HG02981 (cell line): ENCODE measurements around the gene CD300LF.

Experiments used
- ATAC-seq: cut with Tn5 transposase; IDR thresholded peaks from one replicate; pipeline ENCODE4 v1.9.1; 2021; ENCODE audit warnings: mild to moderate bottlenecking, moderate library complexity; ENCODE audit not compliant: unreplicated experiment

Gene CD300LF

DNA sequence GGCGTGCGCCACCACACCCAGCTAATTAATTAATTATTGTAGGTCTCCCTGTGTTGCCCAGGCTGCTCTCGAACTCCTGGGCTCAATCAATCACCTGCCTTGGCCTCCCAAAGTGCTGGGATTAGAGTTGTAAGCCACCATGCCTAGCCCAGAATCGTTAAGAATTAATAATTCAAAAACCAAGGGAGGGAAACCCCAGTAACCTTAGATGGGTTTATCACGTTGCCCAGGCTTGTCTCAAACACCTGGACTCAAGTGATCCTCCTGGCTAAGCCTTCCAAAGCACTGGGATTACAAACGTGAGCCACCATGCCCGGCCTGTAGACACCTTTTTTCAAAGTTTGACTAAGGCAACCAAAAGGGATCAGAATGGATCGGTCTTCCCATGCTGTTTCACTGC lies 21.6 kb downstream of the CD300LF start:
- no peak for ATAC-seq

DNA sequence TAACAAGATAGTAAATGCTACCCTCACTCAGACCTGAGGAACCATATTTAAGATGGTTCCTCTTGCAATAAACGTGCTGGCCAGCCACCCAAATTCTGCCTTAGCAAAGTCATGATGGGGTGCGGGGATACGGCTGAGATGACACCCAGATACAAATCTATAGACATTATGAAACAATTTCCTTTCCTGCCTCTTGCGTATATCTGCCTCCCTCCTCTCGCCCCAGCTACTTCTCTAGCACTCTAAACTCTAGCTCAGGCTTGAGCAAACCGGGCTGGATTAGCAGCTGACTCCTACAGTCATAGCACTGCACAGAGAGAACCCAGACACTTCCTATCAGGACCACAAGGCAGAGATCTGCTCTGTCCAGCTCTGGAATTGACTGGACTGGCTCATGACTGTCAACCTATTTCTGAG lies 22.3 kb downstream of the CD300LF start:
- ATAC-seq: no peak

DNA sequence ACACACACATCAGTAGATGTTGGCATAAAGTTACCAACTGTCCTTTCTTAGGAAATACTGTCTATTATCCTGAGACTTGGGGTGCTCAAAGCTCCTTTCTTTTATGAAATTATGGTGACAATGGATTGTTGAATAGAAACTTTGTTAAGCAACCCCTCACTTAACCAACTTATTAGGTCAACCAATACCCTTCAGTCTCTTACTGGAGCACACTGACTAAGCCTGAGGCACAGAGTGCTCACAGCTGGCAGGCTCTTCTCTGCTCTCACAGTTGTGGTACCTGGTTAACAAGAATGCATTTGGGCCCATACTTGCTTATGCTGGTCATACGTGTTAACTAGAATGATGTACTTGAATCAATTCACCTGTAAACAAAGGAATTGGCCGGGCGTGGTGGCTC lies 24.8 kb downstream of the CD300LF start:
- no peak for ATAC-seq

DNA sequence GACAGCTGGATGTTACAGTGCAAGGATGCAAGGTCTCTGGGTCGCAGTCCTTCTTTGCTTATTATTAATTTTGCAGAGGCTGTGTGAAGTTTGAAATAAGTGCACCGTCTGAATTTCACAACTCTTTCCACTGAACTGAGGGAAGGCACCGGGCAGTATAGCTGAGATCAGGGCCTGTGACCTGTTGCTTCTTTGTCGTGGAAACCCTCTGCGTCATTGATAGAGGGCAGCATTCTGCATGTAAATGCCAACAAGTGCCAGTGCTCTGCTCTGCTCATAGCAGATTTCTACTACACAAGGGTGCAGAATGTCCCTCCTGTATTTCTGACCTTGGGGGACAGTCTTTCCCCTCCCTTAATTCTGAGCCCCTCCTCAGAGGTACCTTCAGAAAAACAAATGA lies 26.0 kb downstream of the CD300LF start:
- no peak for ATAC-seq

DNA sequence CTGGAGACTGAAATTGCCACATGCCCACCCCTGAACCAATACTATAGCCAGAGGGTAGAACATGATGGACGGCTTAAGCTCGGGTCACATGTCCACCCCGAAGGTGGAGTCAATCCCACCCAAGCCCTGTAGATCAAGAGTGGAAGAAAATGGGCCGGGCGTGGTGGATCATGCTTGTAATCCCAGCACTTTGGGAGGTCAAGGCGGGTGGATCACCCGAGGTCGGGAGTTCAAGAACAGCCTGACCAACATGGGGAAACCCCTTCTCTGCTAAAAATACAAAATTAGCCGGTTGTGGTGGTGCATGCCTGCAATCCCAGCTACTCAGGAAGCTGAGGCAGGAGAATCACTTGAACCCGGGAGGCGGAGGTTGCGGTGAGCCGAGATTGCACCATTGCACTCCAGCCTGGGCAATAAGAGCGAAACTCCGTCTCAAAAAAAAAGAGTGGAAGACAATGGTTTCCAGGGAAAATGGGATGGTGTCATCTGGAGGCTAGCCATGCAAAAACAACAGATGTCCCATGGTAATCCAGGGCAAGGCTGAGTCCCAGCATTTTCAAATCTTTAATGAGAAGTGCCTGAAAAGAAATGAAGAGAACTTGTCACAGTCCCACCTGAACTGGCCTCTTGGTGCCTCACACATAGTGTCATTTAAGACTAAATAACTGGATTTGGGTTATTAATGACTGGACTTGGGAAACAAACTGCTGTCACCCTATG lies 30.1 kb downstream of the CD300LF start:
- no peak for ATAC-seq

DNA sequence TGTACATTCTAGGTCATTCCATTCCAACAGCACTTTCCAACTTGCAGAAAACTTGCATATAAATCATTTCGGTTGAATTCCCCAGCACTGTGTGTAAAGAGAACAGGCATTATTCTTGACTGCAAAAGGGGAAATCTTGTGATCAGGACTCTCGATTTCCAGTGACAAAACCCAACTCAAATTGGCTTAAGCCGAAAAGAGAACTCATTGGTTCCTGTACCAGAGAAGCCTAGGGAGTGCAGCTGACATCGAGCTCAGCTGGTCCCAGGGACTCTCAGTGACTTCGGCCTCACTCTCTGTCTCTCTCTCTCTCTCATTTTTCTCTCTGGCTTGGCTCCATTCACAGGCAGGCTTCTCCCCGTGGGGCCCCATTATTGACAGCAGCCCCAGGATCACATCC lies 30.7 kb downstream of the CD300LF start:
- no peak for ATAC-seq

DNA sequence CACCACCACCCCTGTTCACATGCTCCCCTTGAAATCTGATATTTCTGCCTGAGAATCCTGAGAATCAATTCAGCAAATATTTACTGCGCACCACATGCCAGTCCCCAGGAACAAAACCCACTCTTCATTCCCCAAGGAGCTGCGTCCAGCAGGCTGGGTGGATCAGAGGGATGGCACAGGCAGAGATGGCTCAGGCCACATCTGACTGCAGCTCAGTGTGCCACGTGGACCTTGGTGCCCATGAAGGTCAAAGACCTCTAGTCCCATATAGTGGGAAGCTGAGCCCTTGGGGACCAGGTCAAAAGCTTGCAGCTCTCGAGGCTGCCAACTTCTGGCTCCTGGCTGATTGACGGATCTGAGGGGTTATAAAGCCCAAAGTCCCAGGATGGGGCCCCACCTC lies 31.8 kb downstream of the CD300LF start:
- no peak for ATAC-seq

DNA sequence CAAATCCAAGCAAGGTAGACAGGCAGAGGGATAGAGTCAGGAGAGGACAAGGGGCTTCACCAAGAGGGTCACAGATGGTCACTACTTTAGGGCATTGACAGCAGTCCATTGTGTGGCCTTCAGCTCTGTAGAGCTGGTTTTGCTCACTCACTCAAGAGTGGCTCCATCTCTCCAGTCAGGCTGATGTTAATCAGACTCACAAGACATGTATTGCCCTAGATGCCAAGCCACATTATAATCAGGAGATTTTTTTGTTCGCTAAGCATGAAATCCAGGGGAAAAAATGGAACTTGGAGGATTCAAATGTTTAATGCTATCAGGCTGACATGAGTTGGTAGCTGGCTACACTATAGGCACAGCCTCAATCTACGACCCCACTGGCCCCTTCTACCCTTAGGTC lies 32.5 kb downstream of the CD300LF start:
- ATAC-seq: no peak

DNA sequence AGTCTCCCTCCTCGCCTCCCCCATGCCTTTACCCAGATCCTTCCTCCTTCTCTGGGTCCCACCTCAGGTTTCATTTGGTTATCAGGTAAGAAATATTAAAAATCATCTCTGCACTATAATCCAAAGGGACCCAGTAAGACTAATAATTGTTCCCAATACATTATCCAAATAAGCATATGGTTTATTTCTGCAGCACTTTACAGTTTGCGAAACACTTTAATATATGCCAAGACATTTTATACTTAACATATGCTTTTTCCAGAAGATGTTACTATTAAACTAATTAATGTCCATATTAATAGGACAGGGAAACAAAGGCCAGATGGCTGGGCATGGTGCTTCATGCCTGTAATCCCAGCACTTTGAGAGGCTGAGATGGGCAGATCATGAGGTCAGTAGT lies 33.3 kb downstream of the CD300LF start:
- no peak for ATAC-seq

DNA sequence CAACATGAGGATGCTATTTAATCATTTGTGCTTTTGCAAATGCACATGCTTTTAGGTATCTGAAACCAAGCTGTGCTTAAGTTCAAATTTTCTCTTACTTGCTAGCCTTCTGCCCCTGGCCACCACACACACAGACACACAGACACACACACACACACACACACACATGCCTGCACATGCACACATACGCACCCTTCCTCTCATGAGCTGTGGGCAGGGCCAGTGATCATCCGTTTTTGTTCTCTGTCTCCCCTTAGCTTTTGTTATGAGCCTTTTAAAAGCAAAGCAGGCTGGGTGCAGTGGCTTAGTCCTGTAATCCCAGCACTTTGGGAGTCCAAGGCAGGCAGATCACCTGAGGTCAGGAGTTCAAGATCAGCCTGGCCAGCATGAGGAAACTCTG lies 34.2 kb downstream of the CD300LF start:
- ATAC-seq: no peak

DNA sequence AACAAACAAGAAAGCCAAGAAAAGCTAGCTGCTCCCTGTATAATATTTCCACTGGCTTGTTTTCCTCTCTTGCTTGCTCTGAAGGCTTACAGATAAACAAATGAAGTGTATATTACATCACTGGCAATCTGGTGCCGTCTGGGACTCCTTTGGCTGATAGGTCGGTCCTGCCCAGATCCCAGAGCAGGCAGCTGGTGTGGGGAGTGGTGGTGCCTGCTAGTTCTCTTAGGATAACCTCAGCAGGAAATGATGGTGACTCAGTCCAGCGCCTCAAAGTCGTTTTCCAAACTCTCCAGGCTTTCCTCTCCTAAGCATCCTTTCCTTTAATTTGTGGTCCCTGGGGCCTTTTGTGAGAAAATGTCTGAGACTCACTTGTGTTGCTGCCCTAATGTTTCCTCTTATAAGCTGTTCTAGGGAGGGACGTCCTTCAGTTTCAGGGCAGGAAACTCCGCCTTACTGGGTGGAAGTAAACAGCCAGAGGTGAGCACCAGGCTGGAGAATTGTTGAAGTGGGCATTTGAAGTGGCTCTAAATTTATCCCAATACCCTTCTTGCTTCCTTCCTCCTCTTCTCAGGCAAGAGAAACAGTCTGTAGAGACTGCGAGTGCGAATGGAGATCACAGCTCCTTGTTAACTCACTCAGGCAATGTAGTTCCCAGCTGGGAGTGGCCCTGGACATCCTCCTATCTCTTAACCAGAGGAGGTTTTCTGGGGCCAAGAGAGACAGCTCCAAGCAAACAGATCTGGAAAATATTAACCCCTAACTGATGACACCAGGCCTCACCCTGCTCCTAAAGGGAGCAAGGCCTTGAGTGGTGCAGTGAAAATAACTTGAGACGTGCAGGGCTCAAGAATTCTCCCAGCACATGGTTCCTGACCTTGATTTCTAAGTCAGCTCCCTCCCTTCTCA lies 34.9 kb downstream of the CD300LF start:
- no peak for ATAC-seq

DNA sequence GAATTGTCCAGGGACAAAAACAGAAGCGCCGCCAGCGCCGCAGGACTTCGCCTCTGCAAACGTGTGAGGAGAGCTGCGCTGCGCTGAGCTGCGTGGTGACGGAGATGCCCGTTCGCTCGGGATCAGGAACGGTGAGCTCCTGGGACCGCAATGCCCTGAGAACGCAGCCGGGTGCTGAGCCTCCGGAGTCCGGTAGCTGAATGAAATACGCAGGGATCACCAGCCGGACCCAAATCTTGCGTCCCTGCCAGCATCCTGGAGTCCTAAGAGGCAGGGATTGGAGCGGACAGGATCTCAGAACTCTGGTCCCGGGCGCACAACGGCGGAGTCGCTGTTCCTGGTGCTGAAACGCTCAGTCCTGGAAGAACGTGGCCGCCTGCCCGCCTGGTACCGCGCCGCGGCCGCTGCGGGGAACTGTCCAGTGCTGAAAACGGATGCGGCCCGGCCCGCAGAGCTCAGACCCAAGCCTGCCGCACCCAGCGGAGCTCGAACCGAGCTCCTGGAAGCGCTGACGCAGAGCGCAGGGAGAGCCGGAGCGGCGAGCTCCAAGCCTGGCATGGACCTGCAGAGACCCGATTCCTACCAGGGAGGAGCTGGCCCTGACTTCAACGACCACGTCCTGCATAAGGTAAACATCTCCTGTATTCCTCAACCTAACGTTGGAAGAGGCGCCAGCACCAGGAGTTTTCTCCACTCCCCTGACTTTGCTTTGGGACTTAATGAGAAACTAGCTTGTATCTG lies 41.5 kb downstream of the CD300LF start:
- ATAC-seq: no peak

DNA sequence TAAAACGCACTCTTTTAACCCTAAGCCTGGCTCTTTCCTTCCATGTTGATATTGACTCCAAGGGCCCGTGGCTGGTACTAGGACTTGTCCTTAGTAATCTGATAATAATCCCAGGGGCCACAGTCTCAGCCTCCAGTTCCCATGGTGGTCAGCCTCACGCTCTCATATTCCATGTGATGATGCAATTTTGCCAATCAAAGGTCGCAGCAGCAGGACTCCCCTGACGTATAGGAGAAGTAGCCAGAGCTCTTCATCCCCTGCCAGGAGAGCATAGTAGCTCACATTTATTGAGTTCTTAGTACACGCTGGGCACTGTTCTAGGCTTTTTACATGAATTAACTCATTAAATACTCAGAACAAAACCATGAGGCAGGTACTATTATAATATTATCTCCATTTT lies 42.4 kb downstream of the CD300LF start:
- no peak for ATAC-seq

DNA sequence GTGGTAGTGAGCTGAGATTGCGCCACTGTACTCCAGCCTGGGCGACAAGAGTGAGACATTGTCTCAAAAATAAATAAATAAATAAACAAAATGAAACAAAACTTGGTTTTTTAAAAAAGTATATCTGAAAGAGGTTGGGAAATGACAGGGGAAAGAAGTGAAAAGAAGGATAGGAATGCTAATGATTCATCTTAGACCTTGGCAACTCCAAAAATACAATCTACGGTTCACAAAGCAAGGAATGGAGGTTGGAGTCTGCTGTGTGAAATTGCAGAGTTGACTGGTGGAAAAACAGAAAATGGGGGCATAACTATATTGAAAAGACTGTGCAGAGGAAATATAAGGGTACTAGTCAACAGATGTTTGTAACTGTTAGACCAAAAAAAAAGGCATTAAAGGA lies 49.2 kb downstream of the CD300LF start:
- no peak for ATAC-seq

DNA sequence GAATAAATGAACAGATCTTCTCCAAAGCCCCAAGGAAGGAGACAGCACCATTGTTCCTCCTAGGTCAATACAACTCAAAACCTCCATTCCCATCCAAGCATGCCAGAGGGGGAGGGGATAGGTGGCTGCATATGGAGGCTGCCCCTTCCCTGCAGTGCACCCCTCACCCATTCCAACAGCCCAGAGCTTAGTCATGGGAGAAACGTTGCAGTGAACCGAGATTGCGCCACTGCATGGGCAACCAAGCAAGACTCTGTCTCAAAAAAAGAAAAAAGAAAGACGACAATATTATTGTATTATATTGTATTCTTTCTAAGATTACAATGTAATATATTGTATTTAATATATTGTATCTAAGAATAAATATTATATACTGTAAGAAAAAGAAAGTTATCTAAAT lies 52.8 kb downstream of the CD300LF start:
- ATAC-seq: no peak

DNA sequence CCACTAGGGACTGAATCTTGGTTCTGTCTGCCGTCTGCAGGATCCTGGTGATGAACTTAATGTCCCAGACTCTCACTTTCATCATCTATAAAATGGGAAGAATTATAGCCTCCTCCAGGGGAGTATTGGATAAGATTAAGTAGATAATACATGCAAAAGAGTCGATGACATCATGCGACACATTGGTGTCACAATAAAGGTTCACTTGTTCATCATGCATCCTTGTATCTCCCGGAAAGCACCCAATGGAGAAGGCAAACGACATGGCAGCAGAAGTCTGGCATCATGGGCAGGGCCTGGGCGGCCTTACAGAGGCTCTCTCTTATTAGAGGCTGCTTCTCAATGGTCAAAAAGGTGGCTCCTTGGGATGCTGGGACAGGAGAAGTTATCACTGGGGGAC lies 54.1 kb downstream of the CD300LF start:
- ATAC-seq: no peak

DNA sequence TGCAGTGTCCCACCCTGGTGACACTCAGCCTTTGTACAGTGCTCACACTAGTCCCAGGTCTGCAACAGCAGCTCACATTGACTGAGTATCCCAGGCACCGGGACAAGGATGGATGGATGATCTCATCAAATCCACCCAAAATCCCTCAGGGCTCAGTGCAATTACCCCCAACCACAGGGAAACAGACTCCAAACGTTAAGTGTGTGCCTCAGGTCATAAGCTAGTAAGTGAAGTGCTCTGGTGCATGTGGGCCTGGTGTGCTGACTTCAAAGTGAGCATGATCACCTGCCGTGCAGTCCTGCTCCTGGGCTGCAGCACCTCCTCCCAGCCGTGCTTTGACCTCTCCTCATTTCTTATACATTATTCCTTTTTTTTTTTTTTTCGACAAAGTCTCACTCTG lies 58.0 kb downstream of the CD300LF start:
- no peak for ATAC-seq

DNA sequence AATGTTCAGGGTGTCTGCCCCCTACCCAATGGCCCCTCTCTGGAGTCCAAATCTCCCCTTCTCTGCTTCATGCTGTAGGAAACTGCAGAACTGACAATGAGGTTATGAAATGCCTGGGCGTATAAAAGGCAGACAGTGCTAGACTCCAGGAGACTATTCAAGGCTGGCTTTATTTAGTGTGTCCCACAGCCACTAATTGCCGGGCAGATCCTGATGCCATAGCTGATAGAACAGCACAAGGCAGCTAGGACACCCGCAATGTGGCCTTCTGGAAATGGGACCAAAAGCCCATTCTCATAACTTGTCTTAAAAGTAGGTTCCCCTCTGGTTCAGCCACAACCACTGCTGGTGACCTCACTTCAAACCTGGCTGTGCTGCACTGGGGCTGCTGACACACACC lies 60.7 kb downstream of the CD300LF start:
- no peak for ATAC-seq

DNA sequence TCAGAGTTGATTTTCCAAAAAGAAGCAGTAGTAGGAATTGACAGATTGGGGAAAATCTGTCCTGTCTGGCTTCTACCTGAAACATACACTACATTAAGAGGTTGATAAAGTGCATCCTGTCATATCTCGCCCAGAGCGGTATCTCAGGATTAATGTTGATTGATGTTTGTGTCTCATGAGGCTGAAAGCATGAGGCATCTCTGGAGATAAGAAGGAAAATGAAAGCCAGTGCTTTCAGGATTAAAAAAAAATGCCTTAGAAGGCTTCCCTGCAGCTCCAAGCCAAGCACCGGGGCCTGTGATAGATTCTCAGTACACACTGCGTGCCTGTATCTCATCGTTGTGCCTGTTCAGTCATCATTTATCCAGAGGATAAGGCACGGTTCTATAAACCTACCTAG lies 62.8 kb downstream of the CD300LF start:
- ATAC-seq: no peak

DNA sequence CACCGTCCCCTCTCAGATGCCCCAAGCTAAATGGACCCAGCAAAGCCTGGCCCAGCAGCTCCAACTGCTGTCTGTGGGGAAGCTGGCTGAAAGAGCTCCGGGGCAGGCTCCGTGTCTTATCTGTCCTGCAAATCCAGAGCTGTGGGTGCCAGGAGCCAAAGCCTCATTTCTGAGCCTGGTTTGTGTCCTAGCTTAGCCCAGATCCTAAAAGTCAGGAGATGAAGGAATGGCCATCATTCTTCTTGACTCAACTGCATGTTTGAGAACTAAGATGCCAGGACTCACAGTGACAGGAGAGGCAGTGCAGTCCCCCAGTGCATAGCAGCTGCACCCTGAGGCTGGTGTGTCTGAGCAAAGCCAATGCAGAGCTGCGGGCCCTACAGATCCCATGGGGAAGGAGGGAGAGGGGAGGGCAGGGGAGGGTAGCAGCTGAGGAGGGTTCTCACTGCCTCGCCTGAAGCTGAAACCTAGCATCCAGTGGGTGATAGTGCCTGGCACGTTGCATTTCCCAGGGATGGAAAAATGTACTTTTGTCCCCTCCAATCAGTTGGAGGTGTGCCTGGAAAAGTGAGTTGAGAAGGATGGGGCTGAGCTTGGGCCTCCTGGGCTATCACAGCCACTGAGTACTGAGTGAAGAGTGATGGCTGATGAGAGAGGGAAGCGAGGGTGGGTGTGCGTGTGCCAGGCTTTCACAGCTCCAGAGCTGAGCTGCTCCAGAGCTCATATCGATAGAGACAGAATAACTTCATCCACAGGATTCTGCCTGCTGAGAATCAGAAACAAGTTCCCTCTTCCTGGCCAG lies 64.7 kb downstream of the CD300LF start:
- no peak for ATAC-seq

DNA sequence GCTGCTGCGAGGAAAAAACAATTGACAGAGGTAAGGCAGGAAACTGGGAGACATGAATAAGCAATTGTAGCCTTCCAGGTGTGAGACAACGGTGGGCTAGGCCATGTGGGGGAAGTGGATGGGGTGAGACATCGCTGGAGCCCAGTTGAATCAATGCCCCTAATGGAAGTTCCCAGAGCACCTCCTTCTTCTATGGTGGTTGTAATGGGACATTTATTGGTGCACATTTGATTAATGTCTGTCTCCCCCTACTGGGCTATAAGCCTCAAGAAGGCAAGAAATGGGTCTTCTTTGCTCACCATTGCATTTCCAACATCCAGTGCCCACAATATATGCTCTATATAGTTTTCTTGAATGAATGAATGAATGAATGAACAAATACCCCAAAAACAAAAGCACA lies 66.5 kb downstream of the CD300LF start:
- ATAC-seq: no peak
